ENCODE measurements around the gene ANKRD18B.

The ANKRD18B gene

GRCh38 chr9:33620738-33621439, 96.8 kb downstream of the ANKRD18B start:
- H3K27me3 ChIP-seq: no peaks in the 10 kb centered on the region
- H3K4me3 ChIP-seq (ENCODE audit: low read depth in 1 of 2, low read length in 1 of 2): no peak overlapping the region
- H3K27ac ChIP-seq: no peak overlapping the region
- H3K36me3 ChIP-seq: no peaks in the 10 kb centered on the region
- TF ChIP-seq CTCF (IDR thresholded peaks at IDR 0.05): no peak
- peaks cover 0 to 4% of the 10 kb centered on the region in 2 experiments for H3K4me1 ChIP-seq (ENCODE audit: control insufficient read depth in 1 of 2, insufficient read depth in 1 of 2, low read depth in 1 of 2, low read length in 1 of 2)
- H3K9me3 ChIP-seq: no peaks in the 10 kb centered on the region

All from neutrophil (primary cell).